Activated CD4-positive, alpha-beta T cell treated with anti-CD3 and anti-CD28 coated beads for 36 hours (primary cell): ENCODE results near the gene GM2A. TPM values are rescaled to one million over a fixed set of nuclear protein-coding genes. Genes with fewer than 3 reads are reported as not detected.
"Not testable (repeated sequence)": the region's sequence is repeated elsewhere in the genome, so short reads cannot be mapped to it uniquely, and the experiment has no call there.

Source experiments
- ATAC-seq: fragments of 200-7000 bp; cut with Tn5 transposase; one replicate; pipeline ENCODE4 v1.10.0; 2021; ENCODE audit warnings: mild to moderate bottlenecking, moderate library complexity
- CTCF ChIA-PET: fragments of 350-600 bp; sonication (Branson Sonifier 250); formaldehyde crosslinking; loops from one replicate; lab custom pipeline; 2021; ENCODE audit warnings: antibody characterized with exemption; lab: Charles Lee
- POLR2A ChIA-PET: fragments of 350-600 bp; sonication (Branson Sonifier 250); formaldehyde crosslinking; loops from one replicate; lab custom pipeline; 2021; ENCODE audit warnings: antibody characterized with exemption, inconsistent platforms; lab: Charles Lee
- DNase-seq: peaks from one replicate; pipeline ENCODE4 v3.0.0-alpha.2; 2020
- H3K27ac Mint-ChIP-seq: one replicate; pipeline ENCODE4 v1.8.0; 2021; ENCODE audit warnings: mixed read lengths
- H3K27me3 Mint-ChIP-seq: one replicate; pipeline ENCODE4 v1.8.0; 2021; ENCODE audit warnings: mixed read lengths
- H3K36me3 Mint-ChIP-seq: one replicate; pipeline ENCODE4 v1.8.0; 2021; ENCODE audit warnings: low read depth, mixed read lengths
- H3K4me1 Mint-ChIP-seq: one replicate; pipeline ENCODE4 v1.8.0; 2021; ENCODE audit warnings: mixed read lengths
- H3K4me3 Mint-ChIP-seq: one replicate; pipeline ENCODE4 v1.8.0; 2021; ENCODE audit warnings: mild to moderate bottlenecking, moderate library complexity, mixed read lengths
- H3K9me3 Mint-ChIP-seq: one replicate; pipeline ENCODE4 v1.8.0; 2021; ENCODE audit warnings: low read depth, mixed read lengths
- intact Hi-C, 2 experiments: fragments of 100-400 bp; cut with DNase I in 1 of 2; cut with micrococcal nuclease in 1 of 2; formaldehyde crosslinking; loops; one replicate each; pipeline versions ENCODE4 v1.14.2 to v1.15.1; 2022 to 2024; cut with DNase I, micrococcal nuclease
- total RNA-seq, 2 experiments: library from RNA; stranded (reverse); gene quantifications; one replicate each; pipeline ENCODE4 v1.2.3, GENCODE V29; 2021

Gene GM2A
- total RNA-seq, 2 experiments from 2014 or later, result 17.2 to 19.3 TPM

DNA sequence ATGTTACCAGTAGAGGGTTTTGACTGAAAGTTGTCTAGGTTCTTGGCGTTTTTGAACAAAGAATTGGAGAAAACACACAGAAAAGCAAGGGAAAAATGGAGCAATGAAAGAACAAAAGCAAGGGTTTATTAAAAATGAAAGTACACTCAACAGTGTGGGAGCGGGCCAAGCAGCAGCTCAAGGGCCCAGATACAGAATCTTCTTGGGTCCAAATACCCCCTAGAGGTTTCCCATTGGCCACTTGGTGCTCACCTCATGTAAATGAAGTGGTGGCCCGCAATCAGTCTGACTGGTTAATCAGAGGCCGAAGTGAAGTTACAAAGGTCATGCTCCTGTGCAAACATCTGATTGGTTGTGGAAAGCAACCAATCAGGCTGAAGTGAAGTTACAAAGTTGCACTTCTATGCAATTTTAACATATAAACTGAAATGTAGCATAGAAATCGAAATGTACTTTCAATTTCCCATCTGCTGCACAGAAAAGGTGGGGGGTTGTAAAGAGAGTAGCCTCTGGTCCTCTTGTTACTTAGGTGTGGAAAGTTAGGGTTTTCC, 1.9 kb upstream of the GM2A start:
- CTCF ChIA-PET, result interaction anchor here (0.5 to 1.9 kb wide), 11 partner anchors 11 to 703 kb away, joined by 3 to 11 read pairs (median 4); partner anchors contain the start of gene CCDC69
- ATAC-seq, result peak; percentile 5

DNA sequence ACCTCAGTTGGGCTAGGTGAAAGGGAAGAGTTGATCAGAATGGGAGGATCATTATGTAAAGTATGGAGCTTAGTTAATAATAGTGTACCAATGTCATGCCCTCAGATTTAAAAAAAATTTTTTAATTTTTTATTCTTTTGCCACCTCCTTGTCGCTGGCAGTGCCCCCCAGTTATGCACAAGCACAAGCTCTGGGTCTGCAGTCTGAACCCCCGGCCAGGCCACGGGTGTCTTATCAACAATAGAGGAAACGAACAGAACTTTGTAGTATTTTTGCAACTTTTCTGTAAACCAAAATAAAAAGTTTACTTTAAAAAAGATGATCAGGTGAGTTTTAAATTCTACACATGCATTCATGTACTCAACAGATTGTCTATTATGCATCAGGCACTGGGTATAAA, 1.4 kb upstream of the GM2A start:
- POLR2A ChIA-PET, result interaction anchor here (1.1 to 1.7 kb wide), 3 partner anchors 16 to 39 kb away, joined by 4 to 7 read pairs (median 4); partner anchors contain the start of gene CCDC69
- Mint-ChIP-seq H3K9me3 (no peaks in the 10 kb centered on the region), H3K36me3 (no peaks in the 10 kb centered on the region), H3K27me3 (no peaks in the 10 kb centered on the region), H3K4me1 (peaks cover 38% of the 10 kb centered on the region), H3K4me3 (peak overlapping the region; percentile 85), H3K27ac (peak overlapping the region; percentile 84)
- ATAC-seq, result no peak
- DNase-seq, result no peak
- intact Hi-C loops, result loop anchor here (1.0 to 5.0 kb wide), 16 partner anchors 19 to 894 kb away; partner anchors contain the start of genes G3BP1 (in 2 of the 2), TCOF1 (in 2 of the 2), ATOX1 (in 1 of the 2) and DCTN4 (in 1 of the 2)
- CTCF ChIA-PET, result interaction anchor here (0.9 to 1.9 kb wide), 7 partner anchors 12 to 87 kb away, joined by 4 to 11 read pairs (median 5); partner anchors contain the start of gene CCDC69

More for the DNA sequence above, 1.9 kb upstream of the GM2A start:
- Mint-ChIP-seq H3K9me3 (no peaks in the 10 kb centered on the region), H3K36me3 (no peaks in the 10 kb centered on the region), H3K27me3 (no peaks in the 10 kb centered on the region), H3K4me3 (peak overlapping the region; percentile 52), H3K27ac (peak overlapping the region; percentile 84), H3K4me1 (peaks cover 38% of the 10 kb centered on the region)
- POLR2A ChIA-PET, result interaction anchor here (1.1 kb wide), 1 partner anchor 16 kb away, joined by 4 read pairs; no protein-coding TSS in a partner anchor
- peak; percentile 61 for DNase-seq
- intact Hi-C loops, result loop anchor here in 1 of 2 experiments (5.0 kb wide), 4 partner anchors 99 to 894 kb away; partner anchors contain the start of genes G3BP1, TCOF1 and TNIP1

DNA sequence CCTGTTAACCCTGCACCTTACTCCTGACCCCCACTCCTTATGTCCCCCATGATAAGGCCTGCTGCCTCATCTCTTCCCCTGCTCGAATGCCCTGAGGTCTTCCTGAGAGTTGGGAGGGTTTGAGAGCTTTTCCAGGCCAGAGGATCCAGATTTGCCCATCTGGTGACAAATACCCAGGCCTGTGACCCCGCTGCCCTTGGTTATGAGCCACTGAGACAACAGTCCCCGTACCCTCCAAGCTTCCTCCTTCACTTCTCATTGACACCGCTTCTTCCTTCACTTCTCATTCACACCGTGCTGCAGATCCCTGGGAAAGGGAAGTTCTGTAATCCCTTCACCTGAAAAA, 593 bp downstream of the GM2A start:
- Mint-ChIP-seq H3K4me1 (peaks cover 38% of the 10 kb centered on the region), H3K4me3 (peak overlapping the region; percentile 85), H3K36me3 (no peaks in the 10 kb centered on the region), H3K27ac (peak overlapping the region; percentile 55), H3K27me3 (no peaks in the 10 kb centered on the region), H3K9me3 (no peaks in the 10 kb centered on the region)
- ChIA-PET POLR2A (interaction anchor here (1.2 kb wide), 1 partner anchor 175 kb away, joined by 3 read pairs; no protein-coding TSS in a partner anchor), CTCF (interaction anchor here (0.7 to 1.6 kb wide), 4 partner anchors 13 to 128 kb away, joined by 3 to 13 read pairs (median 4); no protein-coding TSS in a partner anchor)
- no peak for ATAC-seq
- intact Hi-C loops, result loop anchor here (1.0 to 5.0 kb wide), 9 partner anchors 11 to 896 kb away; partner anchors contain the start of genes DCTN4 (in 1 of the 2), G3BP1 (in 1 of the 2), RPS14 (in 1 of the 2) and SLC36A1 (in 1 of the 2)
- DNase-seq, result no peak

DNA sequence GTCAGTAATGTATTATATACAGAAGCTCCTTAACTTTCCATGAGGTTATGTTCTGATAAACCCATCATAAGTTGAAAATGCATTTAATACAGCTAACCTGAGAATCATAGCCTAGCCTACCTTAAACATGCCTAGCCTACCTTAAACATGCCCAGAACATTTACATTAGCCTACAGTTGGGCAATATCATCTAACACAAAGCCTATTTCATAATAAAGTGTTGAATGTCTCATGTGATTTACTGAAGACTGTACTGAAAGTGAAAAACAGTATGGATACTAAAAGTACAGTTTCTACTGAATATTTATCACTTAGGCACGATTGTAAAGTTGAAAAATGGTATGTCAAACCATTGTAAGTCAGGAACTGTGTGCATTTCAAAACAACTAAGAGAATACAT, 1.6 kb downstream of the GM2A start:
- no peak overlapping the region for H3K27ac Mint-ChIP-seq
- H3K4me3 Mint-ChIP-seq, result no peak overlapping the region
- H3K9me3 Mint-ChIP-seq, result no peaks in the 10 kb centered on the region
- H3K27me3 Mint-ChIP-seq, result no peaks in the 10 kb centered on the region
- DNase-seq (no peak), ATAC-seq (no peak)
- POLR2A ChIA-PET, result no interaction called here
- no peaks in the 10 kb centered on the region for H3K36me3 Mint-ChIP-seq
- peaks cover 40% of the 10 kb centered on the region for H3K4me1 Mint-ChIP-seq
- CTCF ChIA-PET, result no interaction called here
- intact Hi-C loops, result loop anchor here in 1 of 2 experiments (5.0 kb wide), 4 partner anchors 102 to 897 kb away; partner anchors contain the start of genes G3BP1, TCOF1 and TNIP1

DNA sequence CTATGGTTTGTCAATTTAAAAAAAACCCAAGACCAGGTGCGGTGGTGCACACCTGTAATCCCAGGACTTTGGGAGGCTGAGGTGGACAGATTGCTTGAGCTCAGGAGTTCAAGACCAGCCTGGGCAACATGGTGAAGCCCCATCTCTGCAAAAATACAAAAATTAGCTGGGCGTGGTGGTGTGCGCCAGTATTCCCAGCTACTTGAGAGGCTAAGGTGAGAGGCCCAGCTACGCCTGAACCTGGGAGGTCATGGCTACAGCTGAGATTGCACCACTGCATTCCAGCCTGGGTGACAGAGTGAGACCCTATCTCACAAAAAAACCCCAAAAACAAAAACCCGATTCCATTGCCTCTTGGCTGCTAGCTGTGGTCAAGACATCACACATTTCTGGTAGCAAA, 2.0 kb downstream of the GM2A start:
- DNase-seq, H3K27ac Mint-ChIP-seq, ATAC-seq, H3K27me3 Mint-ChIP-seq, H3K9me3 Mint-ChIP-seq, CTCF ChIA-PET, H3K4me3 Mint-ChIP-seq, POLR2A ChIA-PET, H3K36me3 Mint-ChIP-seq: not testable (repeated sequence)
- intact Hi-C loops, result loop anchor here in 1 of 2 experiments (5.0 kb wide), 4 partner anchors 103 to 898 kb away; partner anchors contain the start of genes G3BP1, TCOF1 and TNIP1
- peaks cover 40% of the 10 kb centered on the region for H3K4me1 Mint-ChIP-seq

DNA sequence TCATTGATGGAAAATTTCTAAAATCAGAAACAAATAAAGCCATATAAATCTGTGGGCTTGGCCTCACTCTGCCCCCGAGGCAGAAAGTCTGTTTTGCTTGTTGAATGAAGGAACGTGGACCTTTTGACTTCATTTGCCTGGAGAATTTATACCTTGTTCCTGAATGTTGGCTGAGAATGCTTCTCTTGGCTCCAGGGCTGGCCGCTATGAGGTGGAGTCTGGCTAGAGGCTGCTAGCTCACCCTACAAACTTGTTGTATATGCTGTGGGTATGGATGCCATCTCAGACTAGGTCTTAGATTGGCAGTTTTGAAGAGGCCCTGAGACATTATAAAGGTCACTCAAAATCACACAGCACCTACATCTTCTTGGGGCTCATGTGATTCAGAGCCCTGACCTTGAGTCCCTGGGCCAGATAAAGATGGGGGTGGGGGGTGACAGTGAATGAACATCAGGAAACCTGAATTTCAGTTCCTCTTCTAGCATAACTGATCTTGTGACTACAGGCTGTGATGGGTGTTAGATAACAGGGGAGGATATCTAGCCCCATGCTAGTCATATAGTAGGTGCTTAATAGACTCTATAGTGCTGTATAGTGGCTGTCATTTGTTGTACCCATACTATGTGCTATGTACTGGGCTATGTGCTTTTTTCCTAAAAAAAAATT, 2.8 kb downstream of the GM2A start:
- CTCF ChIA-PET, result interaction anchor here (0.7 kb wide), 1 partner anchor 484 kb away, joined by 3 read pairs; no protein-coding TSS in a partner anchor
- DNase-seq (no peak), ATAC-seq (no peak)
- H3K36me3 Mint-ChIP-seq, result no peaks in the 10 kb centered on the region
- intact Hi-C loops, result no loop called here
- POLR2A ChIA-PET, result no interaction called here
- H3K27me3 Mint-ChIP-seq, result no peaks in the 10 kb centered on the region
- no peak overlapping the region for H3K4me3 Mint-ChIP-seq
- peaks cover 34% of the 10 kb centered on the region for H3K4me1 Mint-ChIP-seq
- no peak overlapping the region for H3K27ac Mint-ChIP-seq
- no peaks in the 10 kb centered on the region for H3K9me3 Mint-ChIP-seq

DNA sequence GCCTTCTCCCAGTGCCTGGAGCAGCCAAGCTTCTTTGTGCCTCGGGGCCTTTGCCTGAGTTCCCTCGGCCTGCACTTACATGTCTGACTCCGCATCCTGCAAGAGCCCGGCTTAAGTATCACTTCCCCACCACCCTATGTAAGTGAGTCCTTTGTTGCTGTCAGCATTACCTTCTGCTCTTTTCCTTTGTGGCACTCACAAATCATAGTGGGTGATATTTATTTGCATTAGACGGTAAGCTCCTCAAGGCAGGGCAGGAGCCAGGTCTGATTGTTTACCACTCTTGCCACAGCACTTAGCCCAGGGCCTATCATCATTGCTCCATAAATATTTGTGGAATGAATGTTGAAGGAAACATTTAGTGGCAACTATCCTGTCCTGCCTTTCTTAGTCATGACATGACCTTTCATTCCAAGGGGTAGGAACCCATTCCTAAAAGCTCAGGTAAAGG, 4.8 kb downstream of the GM2A start:
- Mint-ChIP-seq H3K27ac (no peak overlapping the region), H3K27me3 (no peaks in the 10 kb centered on the region), H3K36me3 (peaks cover 2% of the 10 kb centered on the region), H3K4me3 (no peak overlapping the region), H3K9me3 (no peaks in the 10 kb centered on the region), H3K4me1 (peaks cover 22% of the 10 kb centered on the region)
- no peak for ATAC-seq
- DNase-seq, result no peak
- intact Hi-C loops, result no loop called here
- ChIA-PET POLR2A (no interaction called here), CTCF (interaction anchor here (0.6 to 1.5 kb wide), 5 partner anchors 15 to 551 kb away, joined by 3 to 5 read pairs (median 4); no protein-coding TSS in a partner anchor)

DNA sequence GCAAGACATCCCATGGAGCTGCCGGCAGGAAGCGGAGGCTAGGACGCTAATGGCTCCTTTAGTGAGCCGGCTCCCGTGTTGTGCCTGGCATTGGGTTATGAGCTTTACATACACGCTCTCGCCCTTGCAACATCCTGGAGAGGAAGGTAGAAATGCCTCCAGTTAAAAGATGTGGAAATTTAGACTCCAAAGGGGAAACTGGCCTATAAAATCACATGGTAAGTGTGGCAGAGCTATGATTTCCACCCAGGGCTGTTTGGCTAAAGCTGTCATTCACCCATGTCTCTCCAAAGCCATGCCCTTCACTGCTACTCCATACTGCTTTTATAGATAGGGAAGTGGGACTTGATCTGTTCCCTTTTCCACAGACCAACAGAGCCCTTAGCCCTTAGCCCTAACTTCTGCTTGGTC, 5.2 kb downstream of the GM2A start:
- Mint-ChIP-seq H3K36me3 (peaks cover 2% of the 10 kb centered on the region), H3K4me1 (peaks cover 22% of the 10 kb centered on the region), H3K9me3 (no peaks in the 10 kb centered on the region), H3K4me3 (no peak overlapping the region), H3K27me3 (no peaks in the 10 kb centered on the region), H3K27ac (no peak overlapping the region)
- ATAC-seq, result no peak
- POLR2A ChIA-PET, result no interaction called here
- no peak for DNase-seq
- intact Hi-C loops, result no loop called here
- CTCF ChIA-PET, result interaction anchor here (0.6 to 1.3 kb wide), 2 partner anchors 17 to 551 kb away, joined by 4 to 5 read pairs; no protein-coding TSS in a partner anchor

DNA sequence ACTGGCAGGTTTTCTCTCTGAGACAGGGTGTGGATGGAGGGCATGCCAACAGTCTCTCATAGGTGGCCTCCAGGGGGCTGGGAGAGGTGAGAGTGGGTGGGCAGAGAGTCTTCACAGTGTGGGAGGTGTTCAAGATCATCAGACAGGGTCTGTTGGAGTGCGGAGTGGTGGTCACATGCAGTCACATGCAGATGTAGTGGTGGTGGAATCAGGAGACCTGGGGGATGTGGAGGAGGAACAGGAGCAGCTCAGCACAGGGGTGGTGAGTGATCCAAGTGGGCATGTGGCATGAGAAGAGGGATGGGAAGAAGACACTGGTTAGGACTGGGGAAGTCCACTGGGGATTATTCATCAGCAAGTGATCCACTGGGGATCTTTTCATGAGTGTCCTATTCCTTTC, 5.8 kb downstream of the GM2A start:
- no peak for DNase-seq
- no peak overlapping the region for H3K4me3 Mint-ChIP-seq
- H3K4me1 Mint-ChIP-seq, result peaks cover 22% of the 10 kb centered on the region
- intact Hi-C loops, result no loop called here
- POLR2A ChIA-PET, result no interaction called here
- CTCF ChIA-PET, result interaction anchor here (0.6 kb wide), 1 partner anchor 63 kb away, joined by 4 read pairs; no protein-coding TSS in a partner anchor
- H3K9me3 Mint-ChIP-seq, result no peaks in the 10 kb centered on the region
- no peak for ATAC-seq
- peaks cover 2% of the 10 kb centered on the region for H3K36me3 Mint-ChIP-seq
- H3K27ac Mint-ChIP-seq, result no peak overlapping the region
- H3K27me3 Mint-ChIP-seq, result no peaks in the 10 kb centered on the region

DNA sequence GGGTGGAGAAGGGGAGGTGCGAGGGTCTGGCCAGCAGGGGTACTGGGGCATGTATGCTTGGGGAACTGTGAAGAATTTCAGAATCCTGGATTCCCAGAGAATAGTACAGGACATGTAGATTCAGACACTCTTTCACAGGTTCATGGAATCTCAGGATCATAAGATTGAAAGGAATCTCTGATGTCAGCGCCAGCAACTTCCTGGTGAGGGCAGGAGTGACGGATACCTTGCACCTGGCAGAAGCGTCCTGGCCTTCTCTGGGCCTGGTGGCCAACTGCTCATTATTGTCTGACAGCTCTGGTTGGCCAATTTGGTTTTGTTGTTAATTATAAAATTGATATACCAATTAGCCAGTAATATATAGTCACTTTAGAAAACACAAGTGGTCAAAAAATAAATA, 6.9 kb downstream of the GM2A start:
- H3K27me3 Mint-ChIP-seq, result no peaks in the 10 kb centered on the region
- intact Hi-C loops, result no loop called here
- no peak for ATAC-seq
- H3K4me1 Mint-ChIP-seq, result peaks cover 20% of the 10 kb centered on the region
- POLR2A ChIA-PET, result no interaction called here
- no peak for DNase-seq
- no peaks in the 10 kb centered on the region for H3K9me3 Mint-ChIP-seq
- CTCF ChIA-PET, result interaction anchor here (0.7 kb wide), 1 partner anchor 25 kb away, joined by 3 read pairs; no protein-coding TSS in a partner anchor
- peaks cover 2% of the 10 kb centered on the region for H3K36me3 Mint-ChIP-seq
- no peak overlapping the region for H3K4me3 Mint-ChIP-seq
- H3K27ac Mint-ChIP-seq, result no peak overlapping the region

DNA sequence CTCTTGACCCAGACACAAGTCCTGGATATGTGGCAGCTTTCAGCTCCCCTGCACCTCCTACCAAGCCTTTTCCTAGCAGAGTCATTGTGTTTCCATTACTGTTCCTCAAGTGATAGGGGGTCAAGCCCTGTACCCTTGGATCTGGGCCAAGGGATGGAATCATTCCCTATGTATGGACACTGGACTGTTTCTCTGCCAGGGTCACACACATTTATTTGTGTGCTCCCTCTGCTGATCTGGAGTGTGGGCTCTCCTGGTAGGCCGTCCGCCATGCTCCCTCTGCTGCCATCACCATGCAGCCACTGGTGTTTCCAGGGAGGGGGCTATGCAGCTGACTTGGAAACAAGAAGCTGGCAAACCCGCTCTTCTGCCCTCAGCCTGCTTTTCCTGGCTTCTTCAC, 9.5 kb downstream of the GM2A start:
- ChIA-PET POLR2A (no interaction called here), CTCF (interaction anchor here (1.2 kb wide), 1 partner anchor 291 kb away, joined by 4 read pairs; no protein-coding TSS in a partner anchor)
- ATAC-seq, result no peak
- Mint-ChIP-seq H3K4me3 (no peak overlapping the region), H3K27me3 (no peaks in the 10 kb centered on the region), H3K4me1 (peaks cover 15% of the 10 kb centered on the region), H3K36me3 (peaks cover 8% of the 10 kb centered on the region), H3K27ac (no peak overlapping the region), H3K9me3 (no peaks in the 10 kb centered on the region)
- intact Hi-C loops, result no loop called here
- no peak for DNase-seq
